ENCODE results near the gene ELOA.

GRCh38 chr1:23752909-23753308 lies 9.6 kb downstream of the ELOA start:
- TF ChIP-seq EZH2 (IDR thresholded peaks at IDR 0.05; ENCODE audit: borderline replicate concordance, low read depth, low read length, poor library complexity, severe bottlenecking) (no peak), CTCF (conservative IDR thresholded peaks at IDR 0.05; ENCODE audit: low read depth, low read length) (no peak)

Data from A673 (cell line).